Ishikawa (cell line): ENCODE results near the gene LARP4B.

ENCODE experiments used
- CEBPB ChIP-seq: IDR thresholded peaks from 2 replicates; pipeline ENCODE4 v1.6.1; 2012
- CREB1 ChIP-seq: IDR thresholded peaks from 2 replicates; pipeline ENCODE4 v1.6.1; 2012; ENCODE audit warnings: low read depth
- EGR1 ChIP-seq: IDR thresholded peaks from 2 replicates; pipeline ENCODE4 v1.6.1; 2012
- EP300 ChIP-seq: IDR thresholded peaks from 2 replicates; pipeline ENCODE4 v1.6.1; 2012; ENCODE audit warnings: borderline replicate concordance
- FOXM1 ChIP-seq: IDR thresholded peaks from 2 replicates; pipeline ENCODE4 v1.6.1; 2012; ENCODE audit warnings: low read depth, borderline replicate concordance
- NFIC ChIP-seq: IDR thresholded peaks from 2 replicates; pipeline ENCODE4 v1.6.1; 2012
- RAD21 ChIP-seq: IDR thresholded peaks from 2 replicates; pipeline ENCODE4 v1.6.1; 2012; ENCODE audit warnings: low read depth
- TAF1 ChIP-seq: IDR thresholded peaks from 2 replicates; pipeline ENCODE4 v1.6.1; 2012; ENCODE audit warnings: low read depth, mild to moderate bottlenecking
- TCF12 ChIP-seq: IDR thresholded peaks from 2 replicates; pipeline ENCODE4 v1.6.1; 2012; ENCODE audit warnings: low read depth
- TEAD4 ChIP-seq: IDR thresholded peaks from 2 replicates; pipeline ENCODE4 v1.6.1; 2012
- YY1 ChIP-seq: IDR thresholded peaks from 2 replicates; pipeline ENCODE4 v1.6.1; 2012; ENCODE audit warnings: low read depth
- ZBTB7A ChIP-seq: IDR thresholded peaks from 2 replicates; pipeline ENCODE4 v1.6.1; 2012; ENCODE audit warnings: low read depth
- TF ChIP-seq, protein P1 (sequence below): IDR thresholded peaks from 2 replicates; pipeline ENCODE4 v1.6.1; 2012
- TF ChIP-seq, protein P2 (sequence below): IDR thresholded peaks from 2 replicates; pipeline ENCODE4 v1.6.1; 2012
- TF ChIP-seq, protein P3 (sequence below): IDR thresholded peaks from 2 replicates; pipeline ENCODE4 v1.6.1; 2012; ENCODE audit warnings: low read depth, mild to moderate bottlenecking

LARP4B gene

DNA sequence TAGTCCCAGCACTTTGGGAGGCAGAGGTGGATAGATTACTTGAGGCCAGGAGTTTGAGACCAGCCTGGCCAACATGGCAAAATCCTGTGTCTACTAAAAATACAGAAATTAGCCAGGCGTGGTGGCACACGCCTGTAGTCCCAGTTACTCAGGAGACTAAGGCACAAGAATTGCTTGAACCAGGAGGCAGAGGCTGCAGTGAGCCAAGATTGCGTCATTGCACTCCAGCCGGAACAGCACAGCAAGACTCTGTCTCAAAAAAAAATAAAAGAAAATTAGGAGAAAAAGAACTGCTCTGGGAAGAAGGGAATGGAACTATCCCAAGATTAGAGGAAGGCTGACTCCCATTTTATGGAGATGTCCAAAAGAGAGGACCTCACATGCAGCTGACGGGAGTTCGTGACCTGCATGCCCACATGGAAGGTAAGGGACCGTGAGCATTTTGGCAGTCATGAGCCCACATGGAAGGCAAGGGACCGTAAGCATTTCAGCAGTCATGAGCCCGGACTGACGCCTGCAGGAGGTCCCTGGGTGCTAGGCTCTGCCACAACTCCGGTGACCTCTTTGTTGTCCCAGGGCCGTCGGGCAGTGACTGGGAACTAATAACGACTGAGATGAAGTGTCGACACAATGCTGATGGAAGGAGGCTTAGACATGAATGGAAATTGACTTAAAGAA lies 38.1 kb upstream of the LARP4B start:
- no peak for TF ChIP-seq EGR1
- peak; percentile 43 for TF ChIP-seq CEBPB

DNA sequence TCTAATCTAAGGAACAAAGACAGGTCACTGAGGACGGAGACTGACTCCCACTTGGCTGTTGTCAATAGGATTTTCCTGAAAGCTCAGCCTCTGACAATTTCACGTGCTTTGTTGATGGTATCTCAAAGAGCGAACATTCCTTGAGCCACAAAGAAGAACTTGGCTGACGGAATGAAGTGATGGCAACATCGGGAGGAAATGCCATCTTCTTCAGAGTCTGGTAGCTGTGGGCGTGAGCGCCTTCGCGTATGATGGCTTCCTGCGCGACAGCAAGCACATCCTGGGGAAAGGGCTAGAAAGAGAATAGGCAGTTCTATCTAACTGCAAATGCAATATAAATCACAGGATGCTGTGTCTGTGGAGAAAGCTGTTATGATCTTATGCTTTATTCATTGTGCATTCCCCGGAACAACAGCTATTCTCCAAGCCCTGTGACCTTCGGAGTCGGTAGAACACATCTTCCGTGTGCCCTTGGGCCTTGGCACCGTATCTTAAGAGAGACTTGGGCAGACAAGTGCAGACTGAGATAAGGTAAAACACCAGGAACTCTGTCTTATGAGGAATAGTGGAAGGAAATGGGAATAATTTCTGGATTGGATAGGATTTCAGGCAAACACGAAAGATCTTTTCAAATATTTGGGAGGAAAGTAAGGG lies 37.2 kb upstream of the LARP4B start:
- TF ChIP-seq ZBTB7A (no peak), CREB1 (no peak), YY1 (no peak), CEBPB (no peak), TEAD4 (no peak), EGR1 (no peak), EP300 (no peak), FOXM1 (no peak), TAF1 (no peak), TCF12 (no peak), NFIC (no peak), RAD21 (no peak)
- TF ChIP-seq, protein P1, sequence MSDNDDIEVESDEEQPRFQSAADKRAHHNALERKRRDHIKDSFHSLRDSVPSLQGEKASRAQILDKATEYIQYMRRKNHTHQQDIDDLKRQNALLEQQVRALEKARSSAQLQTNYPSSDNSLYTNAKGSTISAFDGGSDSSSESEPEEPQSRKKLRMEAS, result no peak
- TF ChIP-seq, protein P2, sequence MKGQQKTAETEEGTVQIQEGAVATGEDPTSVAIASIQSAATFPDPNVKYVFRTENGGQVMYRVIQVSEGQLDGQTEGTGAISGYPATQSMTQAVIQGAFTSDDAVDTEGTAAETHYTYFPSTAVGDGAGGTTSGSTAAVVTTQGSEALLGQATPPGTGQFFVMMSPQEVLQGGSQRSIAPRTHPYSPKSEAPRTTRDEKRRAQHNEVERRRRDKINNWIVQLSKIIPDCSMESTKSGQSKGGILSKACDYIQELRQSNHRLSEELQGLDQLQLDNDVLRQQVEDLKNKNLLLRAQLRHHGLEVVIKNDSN, result no peak
- TF ChIP-seq, protein P3, sequence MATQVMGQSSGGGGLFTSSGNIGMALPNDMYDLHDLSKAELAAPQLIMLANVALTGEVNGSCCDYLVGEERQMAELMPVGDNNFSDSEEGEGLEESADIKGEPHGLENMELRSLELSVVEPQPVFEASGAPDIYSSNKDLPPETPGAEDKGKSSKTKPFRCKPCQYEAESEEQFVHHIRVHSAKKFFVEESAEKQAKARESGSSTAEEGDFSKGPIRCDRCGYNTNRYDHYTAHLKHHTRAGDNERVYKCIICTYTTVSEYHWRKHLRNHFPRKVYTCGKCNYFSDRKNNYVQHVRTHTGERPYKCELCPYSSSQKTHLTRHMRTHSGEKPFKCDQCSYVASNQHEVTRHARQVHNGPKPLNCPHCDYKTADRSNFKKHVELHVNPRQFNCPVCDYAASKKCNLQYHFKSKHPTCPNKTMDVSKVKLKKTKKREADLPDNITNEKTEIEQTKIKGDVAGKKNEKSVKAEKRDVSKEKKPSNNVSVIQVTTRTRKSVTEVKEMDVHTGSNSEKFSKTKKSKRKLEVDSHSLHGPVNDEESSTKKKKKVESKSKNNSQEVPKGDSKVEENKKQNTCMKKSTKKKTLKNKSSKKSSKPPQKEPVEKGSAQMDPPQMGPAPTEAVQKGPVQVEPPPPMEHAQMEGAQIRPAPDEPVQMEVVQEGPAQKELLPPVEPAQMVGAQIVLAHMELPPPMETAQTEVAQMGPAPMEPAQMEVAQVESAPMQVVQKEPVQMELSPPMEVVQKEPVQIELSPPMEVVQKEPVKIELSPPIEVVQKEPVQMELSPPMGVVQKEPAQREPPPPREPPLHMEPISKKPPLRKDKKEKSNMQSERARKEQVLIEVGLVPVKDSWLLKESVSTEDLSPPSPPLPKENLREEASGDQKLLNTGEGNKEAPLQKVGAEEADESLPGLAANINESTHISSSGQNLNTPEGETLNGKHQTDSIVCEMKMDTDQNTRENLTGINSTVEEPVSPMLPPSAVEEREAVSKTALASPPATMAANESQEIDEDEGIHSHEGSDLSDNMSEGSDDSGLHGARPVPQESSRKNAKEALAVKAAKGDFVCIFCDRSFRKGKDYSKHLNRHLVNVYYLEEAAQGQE, result no peak

DNA sequence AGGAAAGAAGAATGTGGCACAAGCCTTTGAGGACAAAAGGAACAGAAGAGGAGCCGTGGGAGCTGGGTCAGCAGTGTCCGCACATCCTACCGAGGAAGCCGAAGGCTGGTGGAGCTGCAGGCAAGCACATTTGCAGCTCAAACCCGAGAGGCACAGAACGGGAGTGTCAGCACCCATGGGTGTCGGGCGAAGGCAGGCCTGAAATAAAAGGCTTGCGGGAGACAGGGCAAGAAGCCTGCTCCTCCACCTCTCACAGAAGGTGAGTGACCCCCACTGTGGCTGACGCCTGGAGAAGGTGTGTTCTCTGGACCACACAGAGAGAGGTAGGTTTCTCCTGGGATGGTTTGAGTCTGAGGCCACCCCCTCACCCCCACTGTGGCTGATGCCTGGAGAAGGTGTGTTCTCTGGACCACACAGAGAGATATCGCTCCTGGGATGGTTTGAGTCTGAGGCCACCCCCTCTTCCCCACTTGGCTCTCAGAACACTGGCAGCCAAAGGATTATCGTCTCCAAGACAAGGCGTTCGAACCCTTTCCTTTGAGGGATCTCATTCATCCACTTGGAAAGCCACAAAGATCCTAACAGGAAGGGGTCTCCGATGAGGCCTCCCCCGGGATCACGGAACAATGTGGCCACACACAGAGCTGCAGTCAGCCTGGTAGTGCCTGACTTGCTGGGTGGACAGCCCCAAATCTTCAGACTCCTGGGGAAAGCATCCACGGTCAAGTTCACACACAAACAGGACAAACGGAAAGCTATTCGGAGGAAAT lies 35.1 kb upstream of the LARP4B start:
- TF ChIP-seq, protein P3, result no peak
- TF ChIP-seq TEAD4 (no peak), YY1 (no peak), TAF1 (no peak), RAD21 (no peak), FOXM1 (no peak), CEBPB (no peak)
- TF ChIP-seq, protein P2, result no peak
- TF ChIP-seq, protein P1, result no peak

DNA sequence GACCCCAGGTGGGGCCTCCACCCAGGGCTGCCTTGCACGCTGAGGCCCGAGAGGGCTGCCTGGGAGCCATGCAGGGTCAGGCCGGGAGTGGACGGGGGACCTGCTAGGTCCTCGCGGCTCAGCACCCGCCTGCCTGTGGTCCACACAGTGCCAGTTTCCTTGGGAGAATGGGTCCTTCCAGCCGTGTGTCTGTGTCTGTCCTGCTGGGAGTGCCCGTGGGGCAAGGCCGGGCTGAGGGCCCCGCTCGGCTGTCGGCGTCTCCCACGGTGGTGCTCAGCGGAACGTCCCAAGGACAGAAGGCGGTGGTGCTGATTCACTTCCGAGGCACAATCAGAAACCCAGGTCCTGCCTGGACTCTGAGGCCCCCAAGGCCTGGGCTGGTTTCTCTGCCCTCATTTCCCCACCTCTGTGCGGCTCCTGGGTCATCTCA lies 33.5 kb upstream of the LARP4B start:
- TF ChIP-seq RAD21, result no peak
- no peak for TF ChIP-seq EGR1
- TF ChIP-seq, protein P3, result no peak
- TF ChIP-seq NFIC, result no peak
- no peak for TF ChIP-seq YY1
- no peak for TF ChIP-seq FOXM1
- no peak for TF ChIP-seq ZBTB7A
- TF ChIP-seq, protein P2, result no peak
- TF ChIP-seq TAF1, result no peak
- no peak for TF ChIP-seq CEBPB
- no peak for TF ChIP-seq TEAD4
- TF ChIP-seq TCF12, result no peak
- TF ChIP-seq EP300, result no peak
- TF ChIP-seq, protein P1, result no peak
